ENCODE data around the gene USP36. TPM values are rescaled to one million over a fixed set of nuclear protein-coding genes. Genes with fewer than 3 reads are reported as not detected.
"Not testable (repeated sequence)": the region's sequence is repeated elsewhere in the genome, so short reads cannot be mapped to it uniquely, and the experiment has no call there.

The USP36 gene
- total RNA-seq, 1 experiment from 2014 or later: 33.6 TPM

GRCh38 chr17:78769196-78769773 is 71.3 kb downstream of the USP36 start:
- no peak for DNase-seq (ENCODE audit: low spot score)

GRCh38 chr17:78767806-78768205 is 72.8 kb downstream of the USP36 start:
- no peak for DNase-seq (ENCODE audit: low spot score)

- DNase-seq (ENCODE audit: low spot score): no peak
Measured at GRCh38 chr17:78766743-78767294, 73.8 kb downstream of the USP36 start.

- DNase-seq (ENCODE audit: low spot score): no peak
Measured at GRCh38 chr17:78766225-78766624, 74.4 kb downstream of the USP36 start.

- DNase-seq (ENCODE audit: low spot score): no peak
Measured at GRCh38 chr17:78765821-78766220, 74.8 kb downstream of the USP36 start.

- no peak for DNase-seq (ENCODE audit: low spot score)
Measured at GRCh38 chr17:78764871-78765270, 75.7 kb downstream of the USP36 start.

GRCh38 chr17:78763561-78763960 is 77.1 kb downstream of the USP36 start:
- no peak for DNase-seq (ENCODE audit: low spot score)

- no peak for DNase-seq (ENCODE audit: low spot score)
Measured at GRCh38 chr17:78761789-78762406, 78.7 kb downstream of the USP36 start.

GRCh38 chr17:78759969-78760352 is 80.7 kb downstream of the USP36 start:
- no peak for DNase-seq (ENCODE audit: low spot score)

GRCh38 chr17:78759203-78759968 is 81.2 kb downstream of the USP36 start:
- DNase-seq (ENCODE audit: low spot score): no peak

GRCh38 chr17:78753316-78754250 is 87.0 kb downstream of the USP36 start:
- DNase-seq (ENCODE audit: low spot score): no peak

GRCh38 chr17:78751447-78752161 is 89.0 kb downstream of the USP36 start:
- no peak for DNase-seq (ENCODE audit: low spot score)

GRCh38 chr17:78751000-78751399 is 89.6 kb downstream of the USP36 start:
- DNase-seq (ENCODE audit: low spot score): not testable (repeated sequence)

- DNase-seq (ENCODE audit: low spot score): peak; percentile 79
Measured at GRCh38 chr17:78748730-78749317, 91.8 kb downstream of the USP36 start.

GRCh38 chr17:78748048-78748729 is 92.4 kb downstream of the USP36 start:
- DNase-seq (ENCODE audit: low spot score): no peak

GRCh38 chr17:78747488-78747887 is 93.1 kb downstream of the USP36 start:
- no peak for DNase-seq (ENCODE audit: low spot score)

GRCh38 chr17:78746949-78747269 is 93.7 kb downstream of the USP36 start:
- DNase-seq (ENCODE audit: low spot score): no peak

- DNase-seq (ENCODE audit: low spot score): no peak
Measured at GRCh38 chr17:78746263-78746948, 94.2 kb downstream of the USP36 start.

Measured in A172 (cell line).